ENCODE results near the gene SLC25A24. TPM values are rescaled to one million over a fixed set of nuclear protein-coding genes. Genes with fewer than 3 reads are reported as not detected.
"Not testable (repeated sequence)": the region's sequence is repeated elsewhere in the genome, so short reads cannot be mapped to it uniquely, and the experiment has no call there.

The SLC25A24 gene
- polyA plus RNA-seq, 3 donors: 11.1 to 45.4 (median 43.4) TPM

DNA sequence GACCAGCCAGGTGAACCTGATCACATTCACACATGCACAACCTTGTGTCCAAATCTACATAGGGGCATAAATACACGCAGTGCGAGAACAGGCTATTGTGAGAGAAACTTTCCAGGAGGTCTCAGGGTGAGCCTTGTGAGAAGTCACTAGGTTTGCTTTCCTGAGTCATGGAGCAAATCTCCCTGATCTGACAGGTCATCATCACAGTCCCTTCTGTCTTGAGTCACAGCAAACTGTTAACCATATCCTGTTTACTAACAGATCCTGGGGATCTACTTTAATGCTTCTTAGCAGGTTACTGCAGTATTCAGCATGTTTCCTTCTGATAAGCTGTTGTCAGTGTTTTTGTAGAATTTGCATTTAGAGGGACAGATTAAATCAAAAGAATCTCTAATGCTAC is 35.2 kb upstream of the SLC25A24 start:
- H3K36me3 Mint-ChIP-seq; H4K20me1 ChIP-seq (ENCODE audit: insufficient read depth, low read length); H3K4me2 ChIP-seq (replicated peaks; ENCODE audit: extremely low read depth, low read length, poor library complexity, severe bottlenecking); DNase-seq; H3K27ac Mint-ChIP-seq; H3K9ac ChIP-seq (ENCODE audit: insufficient read depth, low read length, poor library complexity, severe bottlenecking); H3K4me3 Mint-ChIP-seq; H3K27me3 ChIP-seq (ENCODE audit: control insufficient read depth in 2 of 2, insufficient read depth in 2 of 2, low read length in 2 of 2); H3K36me3 ChIP-seq (replicated peaks in 1 of 2; ENCODE audit: control insufficient read depth in 1 of 2, insufficient read depth in 2 of 2, low read length in 2 of 2); H3K79me2 ChIP-seq (ENCODE audit: insufficient read depth, low read length); H3K4me1 Mint-ChIP-seq; H3K4me3 ChIP-seq (replicated peaks in 1 of 3; ENCODE audit: low read depth in 2 of 3, low read length in 3 of 3); H3K27ac ChIP-seq (ENCODE audit: low read depth in 1 of 2, low read length in 2 of 2); intact Hi-C loops (cut with micrococcal nuclease); H3K9me3 Mint-ChIP-seq; H3K9me3 ChIP-seq (replicated peaks in 1 of 2; ENCODE audit: control insufficient read depth in 1 of 2, insufficient read depth in 1 of 2, low read length in 2 of 2); H2AFZ ChIP-seq (ENCODE audit: insufficient read depth, low read depth, low read length, poor library complexity, severe bottlenecking); H3K4me1 ChIP-seq (ENCODE audit: control insufficient read depth in 1 of 2, insufficient read depth in 2 of 2, low read length in 2 of 2); H3K27me3 Mint-ChIP-seq (ENCODE audit: low read depth in 3 of 3): not testable (repeated sequence)
- WGBS (ENCODE audit: insufficient coverage): no CpG with 5 or more reads among the region's 2 CpGs

DNA sequence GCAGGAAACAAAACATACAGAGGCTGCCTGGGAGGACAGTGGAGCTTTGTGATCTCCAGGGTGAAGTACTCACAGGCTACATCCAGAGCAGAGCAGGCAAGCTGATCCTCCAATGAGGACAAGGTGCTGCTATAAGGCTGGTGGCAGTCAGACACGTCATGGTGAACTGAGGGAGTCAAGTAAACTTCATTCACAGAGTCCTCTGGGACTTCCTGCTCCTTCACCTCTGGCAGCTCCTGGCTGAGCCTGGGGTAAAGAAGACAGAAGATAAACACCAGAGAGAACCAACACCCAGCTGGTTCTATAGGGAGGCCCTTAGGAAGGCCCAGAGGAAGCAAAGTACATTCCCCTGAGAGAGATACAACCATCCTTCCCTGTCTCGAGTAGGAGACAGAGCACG is 32.0 kb upstream of the SLC25A24 start:
- DNase-seq; H4K20me1 ChIP-seq (ENCODE audit: insufficient read depth, low read length); H3K9me3 Mint-ChIP-seq; H3K4me3 ChIP-seq (replicated peaks in 1 of 3; ENCODE audit: low read depth in 2 of 3, low read length in 3 of 3); H3K4me1 Mint-ChIP-seq; H3K4me1 ChIP-seq (ENCODE audit: control insufficient read depth in 1 of 2, insufficient read depth in 2 of 2, low read length in 2 of 2); H3K36me3 Mint-ChIP-seq; H3K27me3 ChIP-seq (ENCODE audit: control insufficient read depth in 2 of 2, insufficient read depth in 2 of 2, low read length in 2 of 2); H3K4me3 Mint-ChIP-seq; H3K27ac Mint-ChIP-seq; H3K79me2 ChIP-seq (ENCODE audit: insufficient read depth, low read length); H3K27ac ChIP-seq (ENCODE audit: low read depth in 1 of 2, low read length in 2 of 2); intact Hi-C loops (cut with micrococcal nuclease); H3K27me3 Mint-ChIP-seq (ENCODE audit: low read depth in 3 of 3); H3K9me3 ChIP-seq (replicated peaks in 1 of 2; ENCODE audit: control insufficient read depth in 1 of 2, insufficient read depth in 1 of 2, low read length in 2 of 2); H3K9ac ChIP-seq (ENCODE audit: insufficient read depth, low read length, poor library complexity, severe bottlenecking); H3K4me2 ChIP-seq (replicated peaks; ENCODE audit: extremely low read depth, low read length, poor library complexity, severe bottlenecking); H2AFZ ChIP-seq (ENCODE audit: insufficient read depth, low read depth, low read length, poor library complexity, severe bottlenecking); H3K36me3 ChIP-seq (replicated peaks in 1 of 2; ENCODE audit: control insufficient read depth in 1 of 2, insufficient read depth in 2 of 2, low read length in 2 of 2): not testable (repeated sequence)
- no CpG with 5 or more reads among the region's 3 CpGs for WGBS (ENCODE audit: insufficient coverage)

DNA sequence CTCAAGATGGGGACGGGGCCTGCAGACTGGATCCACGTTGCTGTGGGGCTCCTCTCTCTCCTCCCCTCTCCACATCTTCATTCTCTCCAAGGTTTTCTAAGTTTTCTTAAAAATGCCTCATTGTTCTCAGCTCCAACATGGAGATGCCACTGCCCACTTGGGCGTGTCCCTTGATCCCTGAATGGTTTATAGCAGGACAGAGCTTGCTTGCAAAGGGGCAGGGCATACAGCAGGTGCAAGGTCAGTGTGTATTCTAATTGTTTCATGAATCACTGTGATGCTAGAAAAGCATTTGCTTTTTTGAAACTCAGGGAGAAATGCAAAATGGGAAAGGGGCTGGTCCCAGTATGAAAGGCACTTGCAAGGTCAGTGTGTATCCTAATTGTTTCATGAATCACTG is 29.8 kb upstream of the SLC25A24 start:
- DNase-seq; H3K36me3 ChIP-seq (replicated peaks in 1 of 2; ENCODE audit: control insufficient read depth in 1 of 2, insufficient read depth in 2 of 2, low read length in 2 of 2); H3K79me2 ChIP-seq (ENCODE audit: insufficient read depth, low read length); H3K36me3 Mint-ChIP-seq; H3K4me2 ChIP-seq (replicated peaks; ENCODE audit: extremely low read depth, low read length, poor library complexity, severe bottlenecking); H3K9me3 Mint-ChIP-seq; H3K9me3 ChIP-seq (replicated peaks in 1 of 2; ENCODE audit: control insufficient read depth in 1 of 2, insufficient read depth in 1 of 2, low read length in 2 of 2); H4K20me1 ChIP-seq (ENCODE audit: insufficient read depth, low read length); H3K4me1 ChIP-seq (ENCODE audit: control insufficient read depth in 1 of 2, insufficient read depth in 2 of 2, low read length in 2 of 2); H3K4me1 Mint-ChIP-seq; H3K27ac ChIP-seq (ENCODE audit: low read depth in 1 of 2, low read length in 2 of 2); H3K4me3 ChIP-seq (replicated peaks in 1 of 3; ENCODE audit: low read depth in 2 of 3, low read length in 3 of 3); H3K27ac Mint-ChIP-seq; H3K4me3 Mint-ChIP-seq; H2AFZ ChIP-seq (ENCODE audit: insufficient read depth, low read depth, low read length, poor library complexity, severe bottlenecking); H3K27me3 Mint-ChIP-seq (ENCODE audit: low read depth in 3 of 3); H3K9ac ChIP-seq (ENCODE audit: insufficient read depth, low read length, poor library complexity, severe bottlenecking); intact Hi-C loops (cut with micrococcal nuclease); H3K27me3 ChIP-seq (ENCODE audit: control insufficient read depth in 2 of 2, insufficient read depth in 2 of 2, low read length in 2 of 2): not testable (repeated sequence)
- WGBS (ENCODE audit: insufficient coverage): no CpG with 5 or more reads among the region's 3 CpGs

DNA sequence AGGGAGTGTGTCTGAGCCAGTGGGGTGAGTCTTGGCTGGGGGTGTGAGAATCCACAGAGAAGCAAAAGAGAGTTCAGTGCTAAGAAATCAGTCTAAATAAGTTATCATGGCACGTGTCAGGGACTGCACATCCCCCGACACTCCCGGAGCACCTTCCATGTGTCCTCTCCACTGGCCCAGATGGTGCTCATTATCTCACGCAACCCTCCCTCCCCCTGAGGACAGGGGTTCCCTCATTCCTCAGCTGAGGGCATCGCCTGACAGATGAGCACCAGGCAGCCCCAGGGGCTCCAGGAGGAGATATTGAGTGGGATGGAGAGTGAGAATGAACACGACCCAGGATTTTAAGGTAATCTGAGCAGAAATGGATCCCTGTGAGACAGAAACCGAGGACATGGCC is 27.6 kb upstream of the SLC25A24 start:
- H3K36me3 ChIP-seq (replicated peaks in 1 of 2; ENCODE audit: control insufficient read depth in 1 of 2, insufficient read depth in 2 of 2, low read length in 2 of 2); H2AFZ ChIP-seq (ENCODE audit: insufficient read depth, low read depth, low read length, poor library complexity, severe bottlenecking); H3K4me1 ChIP-seq (ENCODE audit: control insufficient read depth in 1 of 2, insufficient read depth in 2 of 2, low read length in 2 of 2); H3K79me2 ChIP-seq (ENCODE audit: insufficient read depth, low read length); H3K36me3 Mint-ChIP-seq; H3K9ac ChIP-seq (ENCODE audit: insufficient read depth, low read length, poor library complexity, severe bottlenecking); H4K20me1 ChIP-seq (ENCODE audit: insufficient read depth, low read length); H3K27ac ChIP-seq (ENCODE audit: low read depth in 1 of 2, low read length in 2 of 2); H3K4me1 Mint-ChIP-seq; H3K9me3 Mint-ChIP-seq; intact Hi-C loops (cut with micrococcal nuclease); H3K4me3 ChIP-seq (replicated peaks in 1 of 3; ENCODE audit: low read depth in 2 of 3, low read length in 3 of 3); H3K4me3 Mint-ChIP-seq; H3K4me2 ChIP-seq (replicated peaks; ENCODE audit: extremely low read depth, low read length, poor library complexity, severe bottlenecking); H3K27me3 ChIP-seq (ENCODE audit: control insufficient read depth in 2 of 2, insufficient read depth in 2 of 2, low read length in 2 of 2); DNase-seq; H3K27me3 Mint-ChIP-seq (ENCODE audit: low read depth in 3 of 3); H3K9me3 ChIP-seq (replicated peaks in 1 of 2; ENCODE audit: control insufficient read depth in 1 of 2, insufficient read depth in 1 of 2, low read length in 2 of 2); H3K27ac Mint-ChIP-seq: not testable (repeated sequence)
- WGBS (ENCODE audit: insufficient coverage): no CpG with 5 or more reads among the region's 7 CpGs
